Adrenal gland (tissue), 12 donors: Measurements from ENCODE around the gene SLIT3. TPM values are rescaled to one million over a fixed set of nuclear protein-coding genes. Genes with fewer than 3 reads are reported as not detected.

Experiments used
- DNase-seq, 7 donors: peaks; one replicate each; pipeline ENCODE4 v3.0.0-alpha.2; 2019 to 2020
- H3K27ac ChIP-seq, 5 donors: fragments of 200-600 bp; sonication (generic) in 4 of 5; 1 replicate in 3 of 5; 2 replicates in 2 of 5; pipeline versions ENCODE4 v1.5.1 to v1.8.0; 2016 to 2020; ENCODE audit warnings: mild to moderate bottlenecking in 1 of 5
- H3K27me3 ChIP-seq: fragments of 200-600 bp; 2 replicates; pipeline ENCODE4 v1.8.0; 2021
- H3K36me3 ChIP-seq, 2 donors: fragments of 200-600 bp; replicated peaks in 1 of 2; 1 replicate in 1 of 2; 2 replicates in 1 of 2; pipeline versions ENCODE4 v1.5.1 to v1.8.0; 2018 to 2022
- H3K4me1 ChIP-seq, 2 donors: fragments of 200-600 bp; replicated peaks in 1 of 2; 1 replicate in 1 of 2; 2 replicates in 1 of 2; pipeline versions ENCODE4 v1.5.1 to v1.8.0; 2018 to 2021
- H3K4me3 ChIP-seq, 4 donors: fragments of 200-600 bp; sonication (generic) in 3 of 4; one replicate each; pipeline ENCODE4 v1.5.1; 2016 to 2018
- H3K9me3 ChIP-seq, 3 donors: fragments of 200-600 bp; sonication (generic) in 1 of 3; replicated peaks in 1 of 3; 1 replicate in 2 of 3; 2 replicates in 1 of 3; pipeline versions ENCODE4 v1.5.1 to v1.8.0; 2016 to 2021
- POLR2A ChIP-seq, 2 donors: fragments of 450-650 bp; IDR thresholded peaks; one replicate each; pipeline ENCODE4 v1.6.1; 2017; ENCODE audit warnings: antibody characterized with exemption in 2 of 2, mild to moderate bottlenecking in 2 of 2, moderate library complexity in 1 of 2
- WGBS, 4 donors: extraction: QIAGEN DNeasy Blood & Tissue Kit in 2 of 4; methylation state at CpG; one replicate each; pipeline versions ENCODE4 v1.1.5 to v1.1.7; 2013 to 2017; 5-methylcytosine and 5-hydroxymethylcytosine counted together
- intact Hi-C, 2 donors: fragments of 100-400 bp; cut with DNase I; formaldehyde crosslinking; loops; one replicate each; pipeline versions ENCODE4 v1.14.1 to v1.15.0; 2022 to 2023
- polyA plus RNA-seq, 3 donors: library from polyadenylated mRNA; stranded (reverse); fragments of 200-250 nt in 2 of 3; fragments of 350-450 nt in 1 of 3; fragmentation: Illumina TruSeq in 1 of 3; extraction: RNeasy Lipid Tissue Mini Kit (QIAGEN cat#74804) in 1 of 3; gene quantifications; one replicate each; pipeline ENCODE4 v1.2.3, GENCODE V29; 2013 to 2014
- total RNA-seq, 9 donors: library from RNA; depleted of rRNA in 4 of 9; stranded (reverse); fragments of >200 nt in 4 of 9; fragments of 120-200 nt in 1 of 9; fragmentation: NEBNext Ultra II Directional in 1 of 9; extraction: Animal tissue kit (Norgen Biotek cat#: 25700) in 1 of 9; gene quantifications; one replicate each; pipeline versions ENCODE4 v1.1.0 to v1.2.4, GENCODE V29; 2013 to 2023
- TF ChIP-seq, protein P1 (sequence below), 6 experiments: fragments of 450-650 bp in 4 of 6; fragments of 200-600 bp in 2 of 6; sonication (generic) in 1 of 6; IDR thresholded peaks; 1 replicate in 5 of 6; 2 replicates in 1 of 6; pipeline versions ENCODE4 v1.5.1 to v1.8.0; 2016 to 2021; ENCODE audit warnings: antibody characterized with exemption in 6 of 6, mild to moderate bottlenecking in 2 of 6, moderate library complexity in 1 of 6
- donor health status: healthy with polysubstance abuse.
- donor health status: Bipolar disorder and iron deficiency.
- donor health status: DM: yes; HTN: yes; CAD: no.
- donor health status: DM: no; HTN: no; CAD: no.
- donor health status: DM: no; HTN: no; CAD: no.
- donor health status: DM: yes; HTN: yes; CAD: no.

SLIT3 gene
- total and polyA plus RNA-seq, 12 donors: 10.0 to 94.1 (median 32.8) TPM

DNA sequence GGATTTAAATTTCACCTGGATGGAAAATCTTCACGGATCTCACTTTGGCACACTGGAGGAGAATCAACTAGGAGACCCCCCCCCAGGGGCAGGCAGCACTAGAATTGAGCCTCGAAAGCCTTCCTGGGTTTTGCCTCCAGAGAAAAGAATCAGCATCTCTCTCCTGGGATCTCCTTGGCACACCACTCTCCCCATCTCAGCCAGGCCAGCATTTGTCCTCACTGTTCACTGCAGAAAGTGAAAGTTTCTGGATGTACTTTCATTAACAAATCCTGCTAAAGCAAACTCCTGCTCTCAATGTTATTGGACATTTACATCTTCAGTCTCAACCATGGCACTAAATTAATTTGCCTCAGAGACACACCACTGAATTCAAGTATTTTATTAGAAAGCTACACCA, 312.2 kb downstream of the SLIT3 start:
- peaks cover 0 to 7% of the 10 kb centered on the region in 2 donors for H3K4me1 ChIP-seq
- 57 to 75% (median 68%) methylated on average over 2 of the region's 2 CpGs for WGBS, 4 donors
- DNase-seq: no peak
- no peaks in the 10 kb centered on the region for H3K27me3 ChIP-seq
- no peaks in the 10 kb centered on the region for H3K9me3 ChIP-seq
- no peak overlapping the region for H3K27ac ChIP-seq
- no peaks in the 10 kb centered on the region for H3K36me3 ChIP-seq
- TF ChIP-seq, protein P1, sequence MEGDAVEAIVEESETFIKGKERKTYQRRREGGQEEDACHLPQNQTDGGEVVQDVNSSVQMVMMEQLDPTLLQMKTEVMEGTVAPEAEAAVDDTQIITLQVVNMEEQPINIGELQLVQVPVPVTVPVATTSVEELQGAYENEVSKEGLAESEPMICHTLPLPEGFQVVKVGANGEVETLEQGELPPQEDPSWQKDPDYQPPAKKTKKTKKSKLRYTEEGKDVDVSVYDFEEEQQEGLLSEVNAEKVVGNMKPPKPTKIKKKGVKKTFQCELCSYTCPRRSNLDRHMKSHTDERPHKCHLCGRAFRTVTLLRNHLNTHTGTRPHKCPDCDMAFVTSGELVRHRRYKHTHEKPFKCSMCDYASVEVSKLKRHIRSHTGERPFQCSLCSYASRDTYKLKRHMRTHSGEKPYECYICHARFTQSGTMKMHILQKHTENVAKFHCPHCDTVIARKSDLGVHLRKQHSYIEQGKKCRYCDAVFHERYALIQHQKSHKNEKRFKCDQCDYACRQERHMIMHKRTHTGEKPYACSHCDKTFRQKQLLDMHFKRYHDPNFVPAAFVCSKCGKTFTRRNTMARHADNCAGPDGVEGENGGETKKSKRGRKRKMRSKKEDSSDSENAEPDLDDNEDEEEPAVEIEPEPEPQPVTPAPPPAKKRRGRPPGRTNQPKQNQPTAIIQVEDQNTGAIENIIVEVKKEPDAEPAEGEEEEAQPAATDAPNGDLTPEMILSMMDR (IDR thresholded peaks at IDR 0.05): no peak
- TF ChIP-seq POLR2A (IDR thresholded peaks at IDR 0.05): no peak
- intact Hi-C loops: loop anchor here (10.0 kb wide), 2 partner anchors 566 to 586 kb away; no protein-coding TSS in a partner anchor
- H3K4me3 ChIP-seq: no peak overlapping the region

DNA sequence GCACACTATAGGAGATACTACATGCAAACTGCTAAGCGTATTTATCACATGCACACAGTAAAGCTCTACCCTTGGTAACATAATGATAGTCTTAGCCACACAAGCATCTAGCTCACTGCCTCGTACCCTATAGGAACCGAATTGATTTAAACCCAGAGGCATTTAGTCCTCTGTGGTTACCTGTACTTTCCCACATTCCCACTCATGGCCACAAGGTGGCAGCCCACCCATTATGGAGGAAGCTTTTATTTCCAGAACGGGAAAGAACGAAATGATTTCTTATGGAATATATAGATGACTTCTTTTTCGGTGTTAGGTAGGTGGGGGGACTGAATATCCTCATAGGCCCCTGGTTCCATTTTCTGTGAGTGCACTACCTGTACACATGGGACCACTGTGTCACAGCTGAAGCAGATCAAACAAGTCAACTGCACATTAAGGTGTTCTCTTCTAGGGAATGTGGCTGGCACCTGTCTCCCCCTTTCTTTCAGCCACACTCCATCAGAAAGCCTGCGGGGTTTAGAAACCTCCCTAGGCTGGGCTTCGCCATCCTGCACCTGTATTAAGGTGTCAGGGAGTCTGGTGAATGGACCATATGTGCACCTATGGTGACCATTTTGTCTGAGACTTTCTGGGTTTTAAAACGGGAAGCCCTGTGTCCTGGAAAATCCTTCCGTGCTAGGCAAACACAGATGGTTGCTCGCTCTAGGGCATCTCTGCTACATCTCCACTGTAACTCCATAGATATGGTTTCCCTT, 313.2 kb downstream of the SLIT3 start:
- H3K4me1 ChIP-seq: peaks cover 0 to 7% of the 10 kb centered on the region in 2 donors
- intact Hi-C loops: loop anchor here (2.0 to 10.0 kb wide), 3 partner anchors 315 to 587 kb away; no protein-coding TSS in a partner anchor
- no peaks in the 10 kb centered on the region for H3K9me3 ChIP-seq
- H3K4me3 ChIP-seq: no peak overlapping the region
- 21 to 34% (median 29%) methylated on average over 8 to 11 of the region's 11 CpGs for WGBS, 4 donors
- peak; percentile 64 to 92 (median 79) for DNase-seq
- TF ChIP-seq POLR2A (IDR thresholded peaks at IDR 0.05): no peak
- TF ChIP-seq, protein P1 (IDR thresholded peaks at IDR 0.05): peak; percentile 81 to 95 (median 90)
- H3K27ac ChIP-seq: no peak overlapping the region
- no peaks in the 10 kb centered on the region for H3K27me3 ChIP-seq
- no peaks in the 10 kb centered on the region for H3K36me3 ChIP-seq

DNA sequence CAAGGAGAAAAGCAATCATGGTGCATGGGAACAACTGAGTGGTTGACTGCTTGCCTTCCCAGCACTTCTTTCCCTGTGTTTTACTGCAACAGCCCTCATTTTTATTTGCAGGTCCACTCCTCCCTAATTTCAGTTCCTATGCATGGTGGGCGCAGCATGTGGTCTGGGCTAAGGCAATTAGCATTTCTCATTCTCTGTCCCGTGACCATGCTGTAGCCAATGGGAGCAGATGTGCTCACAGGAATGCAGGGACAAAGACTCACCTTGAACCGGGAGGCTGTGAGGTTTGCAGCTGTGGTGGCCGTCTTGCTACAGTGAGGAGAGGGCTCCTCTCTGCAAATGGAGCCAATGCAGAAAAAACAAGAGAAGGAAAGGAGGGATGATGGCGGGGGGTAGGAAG, 315.5 kb downstream of the SLIT3 start:
- intact Hi-C loops: loop anchor here (10.0 kb wide), 2 partner anchors 569 to 589 kb away; no protein-coding TSS in a partner anchor

DNA sequence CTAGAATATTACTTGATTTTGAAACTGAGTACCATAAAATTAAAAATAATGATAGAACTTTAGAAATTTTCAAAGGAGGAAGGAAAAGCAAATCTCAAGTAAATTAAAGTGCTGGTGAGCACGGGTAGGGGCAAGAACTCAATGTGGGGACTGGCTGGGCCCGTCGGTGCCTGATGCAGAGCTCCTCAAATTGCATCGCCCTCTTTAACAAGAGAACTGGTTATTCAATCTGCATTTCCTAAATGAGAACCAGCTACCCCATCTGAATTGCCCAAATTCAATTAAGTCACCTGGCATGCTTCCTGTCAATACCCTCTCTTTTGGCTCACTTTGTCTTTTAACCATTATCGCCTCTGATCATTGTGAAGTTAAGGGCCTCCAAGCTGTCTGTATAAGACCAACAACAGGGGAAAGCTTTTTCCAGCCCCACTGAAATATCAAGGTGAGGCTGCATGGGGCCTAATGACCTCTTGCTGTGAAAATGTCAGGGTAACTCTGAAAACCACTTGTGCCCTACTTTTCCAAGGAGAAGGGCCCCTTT, 316.7 kb downstream of the SLIT3 start:
- TF ChIP-seq POLR2A (IDR thresholded peaks at IDR 0.05): no peak
- TF ChIP-seq, protein P1 (IDR thresholded peaks at IDR 0.05): no peak
- Histone ChIP-seq H3K4me3 (no peak overlapping the region), H3K4me1 (no peaks in the 10 kb centered on the region), H3K36me3 (no peaks in the 10 kb centered on the region), H3K27me3 (no peaks in the 10 kb centered on the region), H3K27ac (no peak overlapping the region), H3K9me3 (no peaks in the 10 kb centered on the region)
- DNase-seq: no peak
- 86 to 90% (median 89%) methylated on average over 5 of the region's 5 CpGs for WGBS, 4 donors
- intact Hi-C loops: loop anchor here (10.0 kb wide), 2 partner anchors 571 to 591 kb away; no protein-coding TSS in a partner anchor

More for the DNA sequence above, 315.5 kb downstream of the SLIT3 start:
- no peaks in the 10 kb centered on the region for H3K9me3 ChIP-seq
- WGBS, 4 donors: 81 to 84% (median 83%) methylated on average over 5 of the region's 5 CpGs
- no peak overlapping the region for H3K4me3 ChIP-seq
- no peak overlapping the region for H3K27ac ChIP-seq
- TF ChIP-seq, protein P1 (IDR thresholded peaks at IDR 0.05): no peak
- TF ChIP-seq POLR2A (IDR thresholded peaks at IDR 0.05): no peak
- no peaks in the 10 kb centered on the region for H3K36me3 ChIP-seq
- H3K27me3 ChIP-seq: no peaks in the 10 kb centered on the region
- DNase-seq: no peak
- no peaks in the 10 kb centered on the region for H3K4me1 ChIP-seq
